ENCODE data around the gene JKAMP.

The JKAMP gene

DNA sequence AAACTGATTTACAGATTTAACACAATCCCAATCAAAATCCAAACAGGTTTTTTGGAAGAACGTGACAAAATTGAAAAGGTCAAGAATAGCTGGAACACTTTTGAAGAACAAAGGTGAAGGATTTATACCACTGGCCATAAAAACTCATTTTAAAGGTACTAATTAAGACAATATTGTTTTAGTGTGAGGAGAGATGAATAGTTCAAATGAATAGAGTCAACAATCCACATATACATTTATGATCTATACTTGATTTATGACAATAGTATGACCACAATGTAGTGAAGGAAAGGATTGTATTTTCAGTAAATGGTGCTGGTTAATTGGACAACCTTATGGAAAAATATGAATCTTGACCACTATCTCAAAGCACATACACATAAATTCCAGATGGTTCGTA lies 63.0 kb downstream of the JKAMP start:
- Histone ChIP-seq H3K56ac (ENCODE audit: low read length) (no peak overlapping the region), H3K4me1 (ENCODE audit: control insufficient read depth, low read depth, low read length) (no peaks in the 10 kb centered on the region), H3K36me3 (ENCODE audit: control insufficient read depth, insufficient read depth, low read length) (no peaks in the 10 kb centered on the region), H3K27me3 (ENCODE audit: insufficient read depth, low read length, poor library complexity) (no peaks in the 10 kb centered on the region), H3K23ac (ENCODE audit: low read length) (no peak overlapping the region), H3K9ac (ENCODE audit: low read length) (no peak overlapping the region), H4K8ac (ENCODE audit: low read depth, low read length) (no peak overlapping the region), H2AK5ac (ENCODE audit: low read length) (no peak overlapping the region), H3K4me3 (ENCODE audit: low read length) (no peak overlapping the region), H3K18ac (ENCODE audit: low read length) (no peak overlapping the region), H3K4ac (ENCODE audit: low read depth, low read length) (no peak overlapping the region), H3K79me2 (ENCODE audit: control insufficient read depth, insufficient read depth, low read length) (no peaks in the 10 kb centered on the region), H2BK120ac (ENCODE audit: low read depth, low read length) (no peak overlapping the region), H2BK15ac (replicated peaks; ENCODE audit: low read depth) (no peak overlapping the region), H2BK5ac (ENCODE audit: low read length) (no peak overlapping the region), H3K79me1 (ENCODE audit: low read length) (no peaks in the 10 kb centered on the region), H4K5ac (ENCODE audit: low read length) (no peak overlapping the region), H3K27ac (ENCODE audit: low read depth, low read length) (no peak overlapping the region), H3K4me2 (ENCODE audit: low read length) (no peak overlapping the region)
- no peak for DNase-seq
- WGBS (ENCODE audit: extremely low coverage, insufficient coverage, low lambda C conversion rate): no CpG with 5 or more reads among the region's 2 CpGs
